Measurements from ENCODE around the gene LSM3. TPM values are rescaled to one million over a fixed set of nuclear protein-coding genes. Genes with fewer than 3 reads are reported as not detected.

Gene LSM3
- total and polyA plus RNA-seq, 2 of the 4 experiments (the other 2 are of a cell fraction): 3.4 to 11.5 TPM

DNA sequence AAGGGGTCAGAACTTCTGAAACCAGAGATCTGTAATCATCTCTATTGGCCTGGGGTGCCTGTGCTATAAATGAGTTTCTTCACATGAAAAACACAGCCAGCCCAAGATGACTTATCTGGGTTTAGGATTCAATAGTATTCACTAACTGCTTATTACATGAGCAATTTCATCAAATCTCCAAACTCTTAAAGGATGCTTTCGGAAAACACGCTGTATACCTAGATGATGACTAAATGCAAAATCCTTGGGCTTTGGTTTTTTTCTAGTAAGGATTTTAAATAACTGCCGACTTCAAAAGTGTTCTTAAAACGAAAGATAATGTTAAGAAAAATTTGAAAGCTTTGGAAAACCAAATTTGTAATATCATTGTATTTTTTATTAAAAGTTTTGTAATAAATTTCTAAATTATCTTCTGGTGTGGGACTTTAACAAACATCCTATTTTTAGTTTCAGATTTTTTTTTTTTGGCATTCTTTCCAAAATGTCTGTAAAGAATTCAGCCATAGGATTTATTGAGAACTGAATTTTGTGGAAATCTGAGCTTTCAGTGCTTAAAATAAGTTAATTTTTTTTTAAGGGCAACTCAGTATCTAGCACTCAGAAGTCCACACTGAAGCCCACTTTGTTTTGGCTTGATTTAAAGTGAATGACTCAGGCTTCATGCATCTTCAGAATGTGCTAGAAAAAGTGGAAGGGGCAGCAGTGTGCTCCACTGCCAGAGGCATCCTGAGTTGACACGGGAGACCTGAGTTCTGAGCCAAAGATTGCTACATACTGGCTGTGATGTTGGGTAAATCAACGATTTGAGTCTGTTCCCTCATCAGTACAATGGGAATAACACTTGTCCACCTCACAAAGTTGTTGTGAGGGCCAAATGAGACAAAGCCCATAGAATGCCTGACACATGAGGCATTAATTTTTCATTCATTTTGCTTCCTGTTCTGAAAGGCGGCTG is 35.1 kb upstream of the LSM3 start (continued):
- TF ChIP-seq, protein P1, sequence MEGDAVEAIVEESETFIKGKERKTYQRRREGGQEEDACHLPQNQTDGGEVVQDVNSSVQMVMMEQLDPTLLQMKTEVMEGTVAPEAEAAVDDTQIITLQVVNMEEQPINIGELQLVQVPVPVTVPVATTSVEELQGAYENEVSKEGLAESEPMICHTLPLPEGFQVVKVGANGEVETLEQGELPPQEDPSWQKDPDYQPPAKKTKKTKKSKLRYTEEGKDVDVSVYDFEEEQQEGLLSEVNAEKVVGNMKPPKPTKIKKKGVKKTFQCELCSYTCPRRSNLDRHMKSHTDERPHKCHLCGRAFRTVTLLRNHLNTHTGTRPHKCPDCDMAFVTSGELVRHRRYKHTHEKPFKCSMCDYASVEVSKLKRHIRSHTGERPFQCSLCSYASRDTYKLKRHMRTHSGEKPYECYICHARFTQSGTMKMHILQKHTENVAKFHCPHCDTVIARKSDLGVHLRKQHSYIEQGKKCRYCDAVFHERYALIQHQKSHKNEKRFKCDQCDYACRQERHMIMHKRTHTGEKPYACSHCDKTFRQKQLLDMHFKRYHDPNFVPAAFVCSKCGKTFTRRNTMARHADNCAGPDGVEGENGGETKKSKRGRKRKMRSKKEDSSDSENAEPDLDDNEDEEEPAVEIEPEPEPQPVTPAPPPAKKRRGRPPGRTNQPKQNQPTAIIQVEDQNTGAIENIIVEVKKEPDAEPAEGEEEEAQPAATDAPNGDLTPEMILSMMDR (conservative IDR thresholded peaks at IDR 0.05; ENCODE audit: low read depth, low read length): no peak
- peak; percentile 98 for TF ChIP-seq CEBPB (IDR thresholded peaks at IDR 0.05; ENCODE audit: low read depth, low read length)
- no peak for TF ChIP-seq CHD1 (IDR thresholded peaks at IDR 0.05; ENCODE audit: low read depth, low read length)
